Stimulated activated CD8-positive, alpha-beta memory T cell treated with anti-CD3 and anti-CD28 coated beads, Interleukin-4, amount 100 ng/mL, for 4 hours (primary cell): Measurements from ENCODE around the gene SORCS2.

Source experiments
- DNase-seq, 2 donors: peaks; one replicate each; pipeline ENCODE4 v3.0.0-alpha.2; 2020; ENCODE audit warnings: low read depth in 2 of 2, low spot score in 1 of 2

The SORCS2 gene

DNA sequence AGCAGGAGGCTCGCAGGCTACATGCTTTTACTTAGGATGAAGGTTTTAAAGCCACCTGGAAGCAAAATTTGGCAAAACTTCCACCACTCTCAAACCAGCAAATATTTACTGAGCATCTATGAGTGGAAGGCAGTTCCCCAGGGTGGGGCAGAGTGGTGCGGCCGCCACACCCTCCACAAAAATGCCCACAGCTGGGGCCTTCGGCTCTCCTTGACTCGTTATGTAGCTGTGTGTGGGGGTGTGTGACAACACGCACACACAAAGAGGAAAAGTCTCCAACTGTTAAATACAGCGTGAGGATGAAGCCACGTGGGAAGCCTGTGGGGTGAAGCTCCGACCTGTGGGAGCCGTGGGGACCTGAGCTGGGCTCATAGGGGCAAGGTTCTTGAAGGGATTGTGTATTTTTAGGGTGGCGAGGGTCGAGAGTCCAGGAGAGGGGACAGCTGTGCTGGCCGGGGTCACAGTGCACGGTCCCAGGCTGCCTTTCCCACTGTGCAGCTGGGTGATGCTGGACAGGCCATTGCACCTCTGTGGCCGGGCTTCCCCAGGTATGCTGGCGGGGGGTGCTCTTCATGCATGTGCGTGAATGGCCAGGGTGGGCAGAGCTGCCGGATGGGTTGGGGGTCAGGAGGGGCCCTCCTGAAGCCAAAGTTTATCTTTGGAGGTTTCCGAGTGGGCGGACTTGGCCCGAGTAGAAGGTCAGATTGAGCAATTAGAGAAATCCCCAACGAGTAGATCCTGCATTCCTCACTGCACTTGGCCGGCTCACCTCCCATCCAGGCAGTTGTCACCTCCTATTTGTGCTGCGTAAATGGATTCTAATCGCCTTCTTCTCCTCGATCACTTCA is 25.4 kb downstream of the SORCS2 start:
- DNase-seq: no peak

DNA sequence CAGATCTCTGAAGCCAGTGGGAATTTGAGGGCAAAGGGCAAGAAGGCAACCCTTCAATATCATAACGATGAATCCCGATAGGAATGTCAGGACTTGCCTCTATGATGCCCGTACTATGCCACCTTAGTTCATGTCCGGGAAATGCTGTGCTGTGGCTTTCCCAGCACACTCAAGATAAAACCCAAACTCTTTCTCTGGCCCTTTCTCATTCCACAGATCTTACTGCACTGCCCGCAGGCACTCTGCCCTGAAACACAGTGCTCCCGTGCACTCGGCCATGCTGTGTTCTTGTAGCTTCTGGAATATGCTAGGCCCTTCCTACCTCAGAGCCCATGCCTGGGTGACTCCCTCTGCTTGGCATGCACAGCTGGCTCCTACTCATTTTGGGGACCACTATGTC is 26.3 kb downstream of the SORCS2 start:
- no peak for DNase-seq

DNA sequence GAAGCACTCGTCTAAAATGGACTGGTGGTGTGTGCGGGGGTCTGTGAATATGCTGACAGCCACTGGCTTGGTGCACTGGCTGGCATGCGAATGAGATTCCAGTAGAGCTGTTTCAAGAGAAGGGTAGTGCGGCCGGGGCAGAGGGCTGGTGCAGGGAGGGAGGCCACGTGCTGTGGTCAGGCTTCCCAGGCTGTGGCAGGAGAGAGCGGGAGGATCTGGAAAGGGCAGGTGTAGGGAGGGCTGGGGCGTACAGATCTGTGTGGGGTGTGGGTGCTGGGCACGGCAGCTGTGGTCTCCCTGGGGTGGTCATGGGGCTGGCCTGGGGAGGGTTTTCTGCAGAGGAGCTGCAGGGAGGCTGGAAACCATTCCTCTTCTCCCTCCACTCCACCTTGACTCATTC is 30.2 kb downstream of the SORCS2 start:
- no peak for DNase-seq

DNA sequence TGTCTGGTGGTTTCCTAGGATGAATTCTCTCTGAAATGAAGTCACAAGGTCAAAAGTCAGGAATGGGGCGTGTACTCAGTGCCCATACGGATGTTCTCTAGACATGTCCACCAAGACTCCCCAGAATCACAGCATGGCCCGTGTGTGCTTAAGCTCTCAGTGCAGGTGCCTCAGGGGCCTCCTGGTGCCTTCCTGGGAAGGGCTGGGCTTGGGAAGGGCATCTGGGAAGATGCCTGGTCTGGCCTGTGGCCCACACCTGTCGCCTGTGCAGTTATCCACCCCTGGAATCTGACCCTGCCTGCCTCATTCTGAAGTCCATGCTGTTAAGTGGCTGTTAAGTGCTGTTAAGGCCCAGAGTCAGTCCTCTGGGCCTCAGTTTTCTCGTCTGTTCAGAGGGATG is 31.2 kb downstream of the SORCS2 start:
- no peak for DNase-seq

DNA sequence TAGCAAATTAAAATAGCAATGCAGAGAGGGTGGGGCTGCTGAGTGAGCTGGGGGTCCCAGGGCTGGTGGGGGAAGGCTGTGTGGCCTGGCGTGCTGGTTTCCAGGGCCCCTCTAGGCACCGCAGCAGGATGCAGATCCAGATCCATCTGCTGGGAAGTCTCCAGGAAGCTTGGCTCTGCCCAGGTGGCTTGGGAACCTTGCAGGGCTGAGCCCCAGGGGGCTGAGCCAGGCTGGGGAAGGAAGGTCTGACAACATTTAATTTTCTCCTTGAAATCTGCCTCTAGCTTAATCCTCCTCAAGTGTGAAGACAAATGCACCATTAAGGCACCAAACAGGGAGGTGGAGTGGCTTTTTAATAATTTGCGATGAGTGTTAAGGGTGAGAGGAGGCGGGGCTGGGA is 31.7 kb downstream of the SORCS2 start:
- no peak for DNase-seq

DNA sequence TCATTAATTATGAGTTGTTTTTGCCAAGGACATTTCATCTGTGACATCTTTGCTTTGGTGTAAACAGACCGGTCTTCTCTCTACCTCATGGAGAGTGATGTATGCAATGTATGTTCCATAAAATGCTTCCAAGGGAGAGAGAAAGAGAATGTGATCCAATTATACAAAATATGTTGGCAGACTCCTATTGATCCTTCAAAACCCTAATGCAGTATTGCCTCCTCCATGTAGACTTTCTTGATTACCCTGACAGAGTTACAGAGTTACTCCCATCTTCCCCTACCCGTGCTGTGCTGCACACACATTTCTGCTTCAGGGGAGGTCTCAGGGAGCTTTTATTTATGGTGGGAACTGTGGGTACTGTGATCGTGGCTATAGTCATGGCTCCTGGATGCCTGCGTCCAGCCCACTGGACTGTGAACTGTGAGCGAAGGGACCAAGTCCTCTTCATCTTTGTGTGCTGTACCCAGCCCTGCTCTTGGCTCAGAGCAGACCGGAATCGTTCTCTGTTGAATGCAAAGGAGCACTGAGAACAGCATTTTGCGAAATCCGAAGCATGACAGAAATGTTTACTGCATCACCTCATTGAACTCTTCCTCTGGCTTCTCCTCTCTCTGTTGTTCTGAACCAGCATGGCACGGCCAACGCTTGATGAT is 32.7 kb downstream of the SORCS2 start:
- DNase-seq: no peak

DNA sequence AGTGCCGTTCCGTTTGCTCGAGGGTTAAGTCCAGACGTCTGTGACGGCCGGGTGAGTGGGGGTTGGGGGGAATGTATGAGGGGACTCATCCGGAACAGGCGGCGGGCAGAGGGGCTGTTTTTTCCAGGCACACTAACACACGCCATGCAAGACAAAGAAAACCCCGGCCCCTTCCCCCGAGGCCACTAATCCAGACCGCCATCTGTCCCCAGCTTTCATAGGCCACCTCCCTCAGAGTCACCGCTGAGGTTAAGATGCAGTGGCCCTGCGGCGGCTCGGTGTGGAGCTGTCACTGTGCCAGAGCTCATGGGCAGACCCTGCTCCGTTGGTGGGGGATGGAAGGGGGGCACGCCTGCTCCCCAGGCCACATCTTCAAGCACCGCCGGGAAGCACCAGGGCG is 34.1 kb downstream of the SORCS2 start:
- DNase-seq: no peak

DNA sequence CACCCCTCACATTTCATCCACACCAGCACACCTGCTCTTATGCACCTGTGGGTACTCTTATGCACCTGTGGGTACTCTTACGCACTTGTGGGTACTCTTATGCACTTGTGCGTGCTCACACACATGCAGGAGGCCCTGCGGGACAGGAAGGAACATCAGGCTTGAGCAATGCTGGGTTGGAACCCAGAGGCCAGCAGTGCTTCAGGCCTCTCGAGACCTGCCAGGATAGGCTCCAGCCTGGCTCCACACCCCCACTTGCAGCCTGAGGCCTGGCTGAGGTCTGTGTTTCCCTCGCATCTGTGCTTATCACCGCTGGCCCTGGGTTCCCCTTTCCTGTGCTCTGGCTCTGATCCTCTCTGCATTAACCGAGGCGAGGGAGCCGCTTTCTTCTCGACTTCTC is 34.7 kb downstream of the SORCS2 start:
- no peak for DNase-seq

DNA sequence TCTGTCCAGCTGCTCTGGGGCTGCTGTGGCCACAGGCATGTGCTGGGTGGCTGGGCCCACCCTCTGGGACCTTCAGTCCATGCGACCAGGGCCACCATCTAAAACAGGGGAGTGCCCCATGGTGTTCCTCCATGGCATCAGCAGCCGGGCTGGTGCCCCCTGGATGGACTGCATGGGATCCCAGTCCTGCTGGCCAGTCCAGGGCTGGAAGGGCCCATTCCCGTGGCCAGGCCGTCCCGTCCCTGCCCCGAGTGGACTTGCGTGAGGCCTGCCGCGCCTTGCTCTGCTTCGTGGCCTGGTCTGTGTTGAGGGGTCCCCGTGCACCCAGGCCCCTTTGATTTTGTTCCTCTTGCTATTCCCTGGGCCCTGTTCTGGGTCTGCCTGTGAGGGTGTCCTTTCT is 36.4 kb downstream of the SORCS2 start:
- DNase-seq: no peak

DNA sequence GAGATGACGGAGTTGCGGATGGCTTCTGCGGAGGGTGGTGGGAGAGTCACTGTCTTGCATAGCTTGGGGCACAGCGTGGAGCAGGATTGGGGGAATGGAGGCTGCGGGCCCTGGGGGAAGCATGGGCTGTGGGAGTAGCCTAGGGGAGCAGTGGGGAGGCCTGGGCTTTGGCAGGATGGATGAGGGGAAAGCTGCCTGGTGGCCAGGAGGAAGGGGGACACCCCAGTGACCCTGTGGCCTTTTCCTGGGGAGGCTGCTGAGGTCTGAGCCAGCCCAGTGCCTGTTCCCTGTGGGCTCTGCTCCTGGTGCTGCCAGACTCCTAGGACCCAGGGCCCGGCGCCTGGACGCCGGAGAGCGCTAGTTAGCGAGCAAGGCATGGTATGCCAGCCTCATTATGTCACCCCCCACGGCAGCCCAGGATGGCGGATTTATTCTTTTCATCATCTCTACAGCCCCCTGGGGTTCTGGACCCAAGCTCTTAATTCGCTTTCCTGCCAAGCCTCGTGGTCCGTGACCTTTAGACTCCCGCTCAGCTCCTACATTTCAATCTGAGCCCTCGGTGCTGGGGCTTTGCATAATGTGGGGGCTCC is 39.8 kb downstream of the SORCS2 start:
- no peak for DNase-seq

DNA sequence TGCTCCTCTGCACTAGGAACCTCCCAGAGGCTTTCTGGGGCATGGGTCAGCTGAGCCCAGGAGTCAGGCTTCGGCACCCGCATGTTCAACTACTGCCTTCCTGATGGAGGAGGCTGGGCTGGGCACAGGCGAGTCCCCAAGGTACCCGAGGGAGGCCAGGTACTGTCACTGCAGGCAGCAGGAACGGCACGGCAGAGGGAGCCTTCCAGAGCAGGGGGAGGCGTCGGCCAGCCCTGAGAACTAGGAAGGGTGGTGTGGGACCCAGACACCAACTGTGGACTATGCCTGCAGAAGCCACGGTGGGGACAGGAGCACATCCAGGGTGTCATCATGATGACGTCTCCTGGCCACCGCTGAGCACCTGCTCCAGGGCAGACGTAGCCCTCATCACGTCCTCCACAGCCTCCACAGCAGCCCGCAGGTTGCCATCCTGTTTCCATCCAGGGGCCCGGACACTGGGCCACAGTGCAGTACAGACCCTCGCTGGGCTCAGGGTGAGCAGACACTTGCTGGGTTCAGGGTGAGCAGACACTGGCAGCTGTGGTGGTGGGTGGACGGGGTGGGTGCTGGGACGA is 40.8 kb downstream of the SORCS2 start:
- no peak for DNase-seq

DNA sequence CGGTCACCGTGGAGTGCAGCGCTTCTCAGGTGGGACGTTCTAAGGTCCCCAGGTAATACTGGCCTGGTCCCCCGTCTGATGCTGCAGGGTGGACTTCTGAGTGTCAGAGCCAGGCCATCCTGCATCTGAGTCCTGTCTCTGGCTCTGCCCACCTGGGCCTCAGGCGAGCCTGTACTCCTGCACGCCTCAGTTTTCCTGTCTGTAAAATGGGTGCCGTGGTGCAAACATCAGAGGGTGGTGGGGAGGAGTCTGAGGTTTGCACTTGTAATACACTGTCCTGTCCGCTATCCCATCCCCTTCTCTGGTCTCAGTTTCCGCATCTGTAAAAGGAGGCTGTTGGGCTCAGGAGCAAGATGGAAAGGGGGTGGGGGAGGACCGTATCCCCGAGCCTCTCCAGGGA is 41.3 kb downstream of the SORCS2 start:
- DNase-seq: no peak

DNA sequence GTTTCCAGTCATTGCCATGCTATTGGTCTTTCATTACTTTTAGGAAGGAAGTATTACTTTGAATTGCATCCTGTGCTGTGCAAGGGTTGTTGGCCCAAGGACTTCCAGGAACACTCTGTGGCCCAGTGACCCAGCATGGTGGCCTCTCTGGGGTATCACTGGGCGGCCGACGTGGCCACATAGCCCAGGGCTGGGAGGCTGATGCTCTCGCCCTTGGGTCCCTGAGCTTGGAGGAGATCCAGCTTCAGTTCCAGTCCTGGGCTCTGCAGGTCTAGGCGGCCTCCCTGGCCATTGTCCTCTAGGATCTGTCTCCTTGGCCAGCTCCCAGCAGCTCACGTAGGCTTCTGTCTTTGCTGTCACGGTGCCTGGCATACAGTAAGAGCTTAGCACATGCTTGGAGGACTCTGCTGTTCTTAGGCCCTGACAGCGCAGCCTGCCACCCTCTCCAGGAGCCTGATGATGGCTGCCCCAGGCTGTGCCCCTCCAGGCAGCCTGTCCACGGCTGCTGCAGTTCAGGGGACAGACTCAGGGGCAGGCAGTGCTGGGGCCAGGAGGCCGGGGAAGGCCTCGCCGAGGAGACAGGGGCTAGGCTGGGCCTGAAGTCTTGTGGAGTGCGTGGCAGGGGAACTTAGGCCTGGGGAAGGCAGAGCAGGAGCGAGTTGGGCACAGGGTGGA is 42.2 kb downstream of the SORCS2 start:
- no peak for DNase-seq

DNA sequence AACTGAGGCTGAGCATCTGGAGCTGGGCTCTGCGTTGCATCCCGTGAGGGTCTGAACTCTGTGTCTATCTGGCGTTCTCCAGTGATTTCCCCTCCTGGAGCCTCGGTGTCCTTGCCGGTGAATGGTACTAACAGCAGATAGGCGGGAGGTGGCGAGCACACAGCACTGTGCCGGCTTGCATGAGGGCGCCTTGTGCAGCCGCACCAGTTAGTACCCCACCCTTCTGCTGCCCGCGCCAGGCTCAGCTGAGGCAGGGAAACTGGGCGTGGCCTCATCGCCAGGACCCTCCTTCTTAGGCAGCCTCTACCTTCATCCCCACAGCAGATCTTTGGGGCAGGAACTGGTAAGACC is 42.7 kb downstream of the SORCS2 start:
- no peak for DNase-seq

DNA sequence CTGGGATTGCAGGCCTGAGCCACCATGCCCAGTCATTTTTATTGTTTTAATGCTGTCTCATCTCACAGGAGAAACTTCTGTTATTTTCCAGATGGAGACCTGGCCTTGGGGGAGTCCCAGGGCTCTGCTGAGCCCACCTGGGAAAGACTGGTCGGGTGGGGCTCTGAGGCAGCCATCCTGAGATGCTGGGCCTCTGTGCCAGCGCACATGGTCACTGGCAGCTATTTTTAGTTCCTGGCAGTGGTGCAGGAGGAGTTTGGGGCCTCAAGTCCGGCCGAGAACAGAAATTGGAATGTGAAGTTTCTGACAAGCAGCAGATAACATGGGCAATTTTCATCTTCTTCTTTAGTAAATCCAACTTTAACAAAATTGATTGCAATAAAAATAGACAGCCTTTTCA is 44.5 kb downstream of the SORCS2 start:
- no peak for DNase-seq

DNA sequence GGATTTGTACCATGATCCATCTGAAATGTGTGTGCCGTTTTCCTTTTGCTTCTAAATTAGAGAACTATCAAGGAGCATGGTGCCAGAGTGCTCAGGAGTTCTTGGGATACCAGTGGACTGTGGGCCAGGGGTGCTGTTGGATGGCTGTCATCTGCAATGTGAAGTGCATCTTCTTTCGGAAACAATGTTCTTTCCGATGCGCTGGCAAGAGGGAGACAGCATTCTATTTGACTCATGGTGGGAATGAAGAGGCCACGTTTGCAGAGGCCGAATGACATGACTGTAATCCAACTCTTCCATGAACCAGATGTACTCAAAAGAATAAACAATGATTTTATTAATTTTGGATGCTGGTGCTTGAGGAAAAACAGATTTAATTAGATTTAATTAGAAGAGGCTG is 45.5 kb downstream of the SORCS2 start:
- no peak for DNase-seq

DNA sequence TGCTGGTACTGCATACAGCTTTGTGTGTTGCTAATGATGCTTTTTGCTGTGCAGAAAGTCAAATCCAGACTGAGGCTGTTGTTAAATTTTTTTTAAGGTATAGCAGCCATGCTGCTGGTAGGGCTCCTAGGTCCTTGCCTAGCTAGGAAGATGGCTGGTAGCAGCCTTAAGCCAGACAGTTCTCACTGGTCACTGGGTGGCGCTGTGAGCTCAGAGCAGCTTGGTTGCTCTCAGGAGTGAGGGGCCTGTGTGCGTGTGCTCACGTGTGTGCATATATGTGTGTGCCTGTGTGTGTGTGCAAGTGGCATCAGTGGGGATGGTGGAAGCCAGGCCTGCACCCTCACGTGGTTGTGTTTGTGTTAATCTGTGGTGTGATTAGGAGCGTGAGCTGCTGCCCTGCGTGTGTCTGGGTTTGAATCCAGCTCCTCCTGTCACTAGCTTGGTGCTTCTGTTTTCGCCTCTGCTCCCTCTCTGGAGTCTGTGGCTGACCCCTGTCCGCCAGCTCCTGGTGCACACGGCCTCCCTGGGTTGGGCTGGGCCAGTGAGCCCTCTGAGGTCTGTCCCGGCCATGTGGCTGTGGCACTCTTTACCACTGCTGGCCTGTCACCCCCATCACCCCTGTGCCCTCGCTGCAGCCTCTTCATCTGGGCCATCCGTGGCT is 46.1 kb downstream of the SORCS2 start:
- DNase-seq: no peak

DNA sequence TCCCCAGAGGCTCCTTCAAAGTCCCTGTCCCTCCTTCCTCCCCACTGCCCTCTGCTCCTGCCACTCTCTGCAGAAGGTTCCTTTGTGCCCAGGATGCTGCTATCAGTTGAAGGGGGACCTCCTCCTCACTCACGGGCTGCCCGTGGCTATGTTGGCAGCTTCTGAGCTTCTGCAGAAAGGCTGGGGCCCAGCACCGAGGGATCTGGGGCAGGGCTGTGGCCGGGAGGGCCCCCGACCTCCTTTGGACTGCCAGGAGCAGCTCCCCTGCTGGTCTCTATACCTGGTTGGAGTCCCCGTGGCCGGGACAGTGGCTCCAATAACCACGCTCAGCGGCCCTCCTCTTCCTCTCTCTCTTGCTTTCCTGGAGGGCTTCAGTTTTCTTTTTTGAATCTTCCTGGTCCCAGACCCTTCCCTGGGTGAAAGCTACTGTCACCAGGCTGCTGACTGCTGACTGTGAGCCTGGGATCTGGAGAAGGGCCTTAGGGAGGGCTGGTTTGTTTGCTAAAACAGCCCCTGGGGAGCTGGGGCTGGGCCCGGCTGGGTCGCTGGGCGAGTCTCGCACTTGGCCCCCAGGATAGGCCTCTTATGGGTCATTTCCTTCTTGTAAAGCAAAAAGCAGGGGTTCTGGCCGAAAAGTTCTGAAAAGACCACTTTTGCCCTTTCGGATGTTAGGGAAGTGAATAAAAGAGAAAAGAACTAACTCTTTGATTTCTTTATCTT is 46.9 kb downstream of the SORCS2 start:
- no peak for DNase-seq

DNA sequence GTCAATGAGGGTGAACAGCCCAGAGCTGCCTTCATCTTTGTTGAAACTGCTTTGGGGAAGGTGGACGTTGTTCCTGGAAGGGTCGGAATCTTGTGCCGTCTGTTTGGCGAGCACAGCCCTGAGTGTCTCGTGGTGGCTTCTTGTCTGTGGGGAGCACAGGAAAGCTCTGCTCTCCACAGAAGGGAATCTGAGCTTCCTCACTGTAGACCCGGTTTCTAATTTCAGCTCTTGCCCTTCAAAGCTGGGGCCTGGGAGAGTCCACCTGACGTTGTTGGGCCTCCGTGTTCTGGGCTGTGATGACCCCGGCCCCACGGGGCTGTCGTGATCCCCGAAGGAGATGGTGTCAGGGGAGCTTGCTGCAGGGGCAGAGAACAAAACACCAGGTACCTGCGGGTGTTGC is 47.5 kb downstream of the SORCS2 start:
- no peak for DNase-seq

DNA sequence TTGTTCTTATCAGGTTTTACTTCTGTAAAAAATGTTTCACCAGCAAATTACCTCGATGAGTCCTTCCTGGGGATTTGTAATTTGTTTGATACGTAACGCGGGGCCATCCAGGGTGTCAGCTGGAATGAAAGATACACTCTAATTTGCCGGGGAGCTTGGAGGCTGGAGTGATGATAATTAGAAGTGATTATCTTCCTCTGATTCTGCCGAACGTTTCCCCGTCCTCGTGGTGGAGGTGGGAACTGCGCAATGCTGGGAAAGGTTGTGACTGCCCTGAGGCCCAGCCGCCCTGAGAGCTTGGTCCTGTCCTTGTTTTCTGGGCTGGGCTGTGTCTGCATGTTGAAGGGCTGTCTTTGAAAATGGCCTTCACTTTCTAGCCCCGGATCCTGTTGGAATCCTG is 48.0 kb downstream of the SORCS2 start:
- no peak for DNase-seq
